WTC11 (cell line): Measurements from ENCODE around the gene GPR153. TPM values are rescaled to one million over a fixed set of nuclear protein-coding genes. Genes with fewer than 3 reads are reported as not detected.

ENCODE experiments used
- ATF2 ChIP-seq: sonication (generic); formaldehyde crosslinking; IDR thresholded peaks from 2 replicates; pipeline ENCODE4 v1.8.1; 2022; ENCODE audit warnings: low read depth, missing genetic modification reagents, borderline replicate concordance
- CREB1 ChIP-seq: sonication (generic); formaldehyde crosslinking; IDR thresholded peaks from 2 replicates; pipeline ENCODE4 v1.8.0; 2023; ENCODE audit warnings: mild to moderate bottlenecking, missing genetic modification reagents
- EMX1 ChIP-seq: fragments of 250-450 bp; sonication (Bioruptor Pico); IDR thresholded peaks from 2 replicates; pipeline ENCODE4 v1.8.0; 2021; ENCODE audit warnings: mild to moderate bottlenecking
- GRHL2 ChIP-seq: fragments of 250-450 bp; sonication (Bioruptor Pico); IDR thresholded peaks from 2 replicates; pipeline ENCODE4 v1.8.0; 2022; ENCODE audit warnings: mild to moderate bottlenecking, moderate library complexity; ENCODE audit not compliant: insufficient replicate concordance, severe bottlenecking
- GTF2I ChIP-seq: fragments of 250-450 bp; sonication (Bioruptor Pico); conservative IDR thresholded peaks from 2 replicates; pipeline ENCODE4 v1.4.0; 2021; ENCODE audit warnings: mild to moderate bottlenecking
- IRF2 ChIP-seq: sonication (generic); formaldehyde crosslinking; IDR thresholded peaks from 2 replicates; pipeline ENCODE4 v1.8.0; 2022; ENCODE audit warnings: low read depth, missing genetic modification reagents, borderline replicate concordance
- MLX ChIP-seq: sonication (generic); formaldehyde crosslinking; IDR thresholded peaks from 2 replicates; pipeline ENCODE4 v1.8.1; 2023; ENCODE audit warnings: mild to moderate bottlenecking, missing genetic modification reagents, moderate library complexity
- NFYB ChIP-seq: sonication (generic); formaldehyde crosslinking; conservative IDR thresholded peaks from 2 replicates; pipeline ENCODE4 v1.8.0; 2022; ENCODE audit warnings: low read depth, missing genetic modification reagents
- NR1H2 ChIP-seq: sonication (generic); formaldehyde crosslinking; IDR thresholded peaks from 2 replicates; pipeline ENCODE4 v1.9.0; 2021; ENCODE audit warnings: mild to moderate bottlenecking, moderate library complexity, missing genetic modification reagents
- PRRX2 ChIP-seq: fragments of 250-450 bp; sonication (Bioruptor Pico); IDR thresholded peaks from 2 replicates; pipeline ENCODE4 v1.8.0; 2021; ENCODE audit warnings: mild to moderate bottlenecking
- RORB ChIP-seq: fragments of 250-450 bp; sonication (Bioruptor Pico); IDR thresholded peaks from 2 replicates; pipeline ENCODE4 v1.9.0; 2021; ENCODE audit warnings: mild to moderate bottlenecking
- SMAD4 ChIP-seq: sonication (generic); formaldehyde crosslinking; IDR thresholded peaks from 2 replicates; pipeline ENCODE4 v1.8.0; 2022; ENCODE audit warnings: mild to moderate bottlenecking, missing genetic modification reagents
- TEAD4 ChIP-seq: sonication (generic); formaldehyde crosslinking; IDR thresholded peaks from 2 replicates; pipeline ENCODE4 v1.8.0; 2022; ENCODE audit warnings: mild to moderate bottlenecking, missing genetic modification reagents
- TP53 ChIP-seq: sonication (generic); formaldehyde crosslinking; IDR thresholded peaks from 2 replicates; pipeline ENCODE4 v1.8.1; 2023; ENCODE audit warnings: mild to moderate bottlenecking, missing genetic modification reagents
- ZBTB21 ChIP-seq: sonication (generic); formaldehyde crosslinking; IDR thresholded peaks from 2 replicates; pipeline ENCODE4 v1.8.1; 2023; ENCODE audit warnings: mild to moderate bottlenecking, missing genetic modification reagents, borderline replicate concordance
- ZNF121 ChIP-seq: sonication (generic); formaldehyde crosslinking; IDR thresholded peaks from 2 replicates; pipeline ENCODE4 v1.8.0; 2023; ENCODE audit warnings: missing genetic modification reagents
- ZNF138 ChIP-seq: sonication (generic); formaldehyde crosslinking; conservative IDR thresholded peaks from 2 replicates; pipeline ENCODE4 v1.8.1; 2022; ENCODE audit warnings: mild to moderate bottlenecking, moderate library complexity, missing genetic modification reagents
- ZNF263 ChIP-seq: sonication (generic); formaldehyde crosslinking; IDR thresholded peaks from 2 replicates; pipeline ENCODE4 v1.8.1; 2022; ENCODE audit warnings: low read depth, mild to moderate bottlenecking, moderate library complexity, missing genetic modification reagents
- ZNF416 ChIP-seq: fragments of 250-450 bp; sonication (Bioruptor Pico); IDR thresholded peaks from 2 replicates; pipeline ENCODE4 v1.9.0; 2021; ENCODE audit warnings: mild to moderate bottlenecking, inconsistent platforms
- ZNF671 ChIP-seq: fragments of 250-450 bp; sonication (Bioruptor Pico); IDR thresholded peaks from 2 replicates; pipeline ENCODE4 v1.8.0; 2021; ENCODE audit warnings: mild to moderate bottlenecking
- total RNA-seq: library from RNA; stranded (reverse); gene quantifications from 3 replicates; pipeline ENCODE4 v1.2.3, GENCODE V29; 2021
- TF ChIP-seq, protein P1 (sequence below): sonication (generic); formaldehyde crosslinking; IDR thresholded peaks from 2 replicates; pipeline ENCODE4 v1.8.0; 2023; ENCODE audit warnings: mild to moderate bottlenecking, missing genetic modification reagents
- TF ChIP-seq, protein P2 (sequence below): sonication (generic); formaldehyde crosslinking; conservative IDR thresholded peaks from 2 replicates; pipeline ENCODE4 v1.8.1; 2022; ENCODE audit warnings: mild to moderate bottlenecking, missing genetic modification reagents
- TF ChIP-seq, protein P3 (sequence below): sonication (generic); formaldehyde crosslinking; IDR thresholded peaks from 2 replicates; pipeline ENCODE4 v1.8.1; 2023; ENCODE audit warnings: mild to moderate bottlenecking, moderate library complexity, missing genetic modification reagents
- TF ChIP-seq, protein P4 (sequence below): sonication (generic); formaldehyde crosslinking; IDR thresholded peaks from 2 replicates; pipeline ENCODE4 v1.8.0; 2023; ENCODE audit warnings: missing genetic modification reagents
- TF ChIP-seq, protein P5 (sequence below): fragments of 250-450 bp; sonication (Bioruptor Pico); conservative IDR thresholded peaks from 2 replicates; pipeline ENCODE4 v1.9.0; 2021; ENCODE audit warnings: mild to moderate bottlenecking
- TF ChIP-seq, protein P6 (sequence below): sonication (generic); formaldehyde crosslinking; IDR thresholded peaks from 2 replicates; pipeline ENCODE4 v1.8.1; 2023; ENCODE audit warnings: mild to moderate bottlenecking, missing genetic modification reagents

GPR153 gene
- total RNA-seq, 1 experiment from 2014 or later = 13.4 TPM

GRCh38 chr1:6199298-6200187 is 61.4 kb downstream of the GPR153 start, which contains the start of gene RPL22 (continued):
- TF ChIP-seq MLX (CRISPR knock-in tag) (no peak), RORB (CRISPR knock-in tag) (no peak), IRF2 (no peak), TEAD4 (CRISPR knock-in tag) (0 out of 2 replicates have a peak, but pooled peaks have one; percentile 70), EMX1 (CRISPR knock-in tag) (no peak), ZNF121 (CRISPR knock-in tag) (no peak), PRRX2 (CRISPR knock-in tag) (no peak), GTF2I (CRISPR knock-in tag) (no peak), ZNF263 (CRISPR knock-in tag) (no peak), ZNF138 (CRISPR knock-in tag) (no peak), TP53 (CRISPR knock-in tag) (0 out of 2 replicates have a peak, but pooled peaks have one; percentile 66), ZBTB21 (CRISPR knock-in tag) (no peak), NFYB (CRISPR knock-in tag) (no peak), ZNF671 (no peak), CREB1 (CRISPR knock-in tag) (no peak), ATF2 (CRISPR knock-in tag) (no peak), ZNF416 (CRISPR knock-in tag) (0 out of 2 replicates have a peak, but pooled peaks have one; percentile 66), SMAD4 (no peak), GRHL2 (CRISPR knock-in tag) (no peak), NR1H2 (CRISPR knock-in tag) (no peak)
- TF ChIP-seq, protein P1, sequence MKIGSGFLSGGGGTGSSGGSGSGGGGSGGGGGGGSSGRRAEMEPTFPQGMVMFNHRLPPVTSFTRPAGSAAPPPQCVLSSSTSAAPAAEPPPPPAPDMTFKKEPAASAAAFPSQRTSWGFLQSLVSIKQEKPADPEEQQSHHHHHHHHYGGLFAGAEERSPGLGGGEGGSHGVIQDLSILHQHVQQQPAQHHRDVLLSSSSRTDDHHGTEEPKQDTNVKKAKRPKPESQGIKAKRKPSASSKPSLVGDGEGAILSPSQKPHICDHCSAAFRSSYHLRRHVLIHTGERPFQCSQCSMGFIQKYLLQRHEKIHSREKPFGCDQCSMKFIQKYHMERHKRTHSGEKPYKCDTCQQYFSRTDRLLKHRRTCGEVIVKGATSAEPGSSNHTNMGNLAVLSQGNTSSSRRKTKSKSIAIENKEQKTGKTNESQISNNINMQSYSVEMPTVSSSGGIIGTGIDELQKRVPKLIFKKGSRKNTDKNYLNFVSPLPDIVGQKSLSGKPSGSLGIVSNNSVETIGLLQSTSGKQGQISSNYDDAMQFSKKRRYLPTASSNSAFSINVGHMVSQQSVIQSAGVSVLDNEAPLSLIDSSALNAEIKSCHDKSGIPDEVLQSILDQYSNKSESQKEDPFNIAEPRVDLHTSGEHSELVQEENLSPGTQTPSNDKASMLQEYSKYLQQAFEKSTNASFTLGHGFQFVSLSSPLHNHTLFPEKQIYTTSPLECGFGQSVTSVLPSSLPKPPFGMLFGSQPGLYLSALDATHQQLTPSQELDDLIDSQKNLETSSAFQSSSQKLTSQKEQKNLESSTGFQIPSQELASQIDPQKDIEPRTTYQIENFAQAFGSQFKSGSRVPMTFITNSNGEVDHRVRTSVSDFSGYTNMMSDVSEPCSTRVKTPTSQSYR (CRISPR knock-in tag) = peak; percentile 54; the same call in 1 of the 2 replicates
- TF ChIP-seq, protein P2, sequence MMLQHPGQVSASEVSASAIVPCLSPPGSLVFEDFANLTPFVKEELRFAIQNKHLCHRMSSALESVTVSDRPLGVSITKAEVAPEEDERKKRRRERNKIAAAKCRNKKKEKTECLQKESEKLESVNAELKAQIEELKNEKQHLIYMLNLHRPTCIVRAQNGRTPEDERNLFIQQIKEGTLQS (CRISPR knock-in tag) = no peak
- TF ChIP-seq, protein P3, sequence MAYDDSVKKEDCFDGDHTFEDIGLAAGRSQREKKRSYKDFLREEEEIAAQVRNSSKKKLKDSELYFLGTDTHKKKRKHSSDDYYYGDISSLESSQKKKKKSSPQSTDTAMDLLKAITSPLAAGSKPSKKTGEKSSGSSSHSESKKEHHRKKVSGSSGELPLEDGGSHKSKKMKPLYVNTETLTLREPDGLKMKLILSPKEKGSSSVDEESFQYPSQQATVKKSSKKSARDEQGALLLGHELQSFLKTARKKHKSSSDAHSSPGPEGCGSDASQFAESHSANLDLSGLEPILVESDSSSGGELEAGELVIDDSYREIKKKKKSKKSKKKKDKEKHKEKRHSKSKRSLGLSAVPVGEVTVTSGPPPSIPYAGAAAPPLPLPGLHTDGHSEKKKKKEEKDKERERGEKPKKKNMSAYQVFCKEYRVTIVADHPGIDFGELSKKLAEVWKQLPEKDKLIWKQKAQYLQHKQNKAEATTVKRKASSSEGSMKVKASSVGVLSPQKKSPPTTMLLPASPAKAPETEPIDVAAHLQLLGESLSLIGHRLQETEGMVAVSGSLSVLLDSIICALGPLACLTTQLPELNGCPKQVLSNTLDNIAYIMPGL (CRISPR knock-in tag) = peak; percentile 88
- TF ChIP-seq, protein P4, sequence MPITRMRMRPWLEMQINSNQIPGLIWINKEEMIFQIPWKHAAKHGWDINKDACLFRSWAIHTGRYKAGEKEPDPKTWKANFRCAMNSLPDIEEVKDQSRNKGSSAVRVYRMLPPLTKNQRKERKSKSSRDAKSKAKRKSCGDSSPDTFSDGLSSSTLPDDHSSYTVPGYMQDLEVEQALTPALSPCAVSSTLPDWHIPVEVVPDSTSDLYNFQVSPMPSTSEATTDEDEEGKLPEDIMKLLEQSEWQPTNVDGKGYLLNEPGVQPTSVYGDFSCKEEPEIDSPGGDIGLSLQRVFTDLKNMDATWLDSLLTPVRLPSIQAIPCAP (CRISPR knock-in tag) = peak; percentile 91
- TF ChIP-seq, protein P5, sequence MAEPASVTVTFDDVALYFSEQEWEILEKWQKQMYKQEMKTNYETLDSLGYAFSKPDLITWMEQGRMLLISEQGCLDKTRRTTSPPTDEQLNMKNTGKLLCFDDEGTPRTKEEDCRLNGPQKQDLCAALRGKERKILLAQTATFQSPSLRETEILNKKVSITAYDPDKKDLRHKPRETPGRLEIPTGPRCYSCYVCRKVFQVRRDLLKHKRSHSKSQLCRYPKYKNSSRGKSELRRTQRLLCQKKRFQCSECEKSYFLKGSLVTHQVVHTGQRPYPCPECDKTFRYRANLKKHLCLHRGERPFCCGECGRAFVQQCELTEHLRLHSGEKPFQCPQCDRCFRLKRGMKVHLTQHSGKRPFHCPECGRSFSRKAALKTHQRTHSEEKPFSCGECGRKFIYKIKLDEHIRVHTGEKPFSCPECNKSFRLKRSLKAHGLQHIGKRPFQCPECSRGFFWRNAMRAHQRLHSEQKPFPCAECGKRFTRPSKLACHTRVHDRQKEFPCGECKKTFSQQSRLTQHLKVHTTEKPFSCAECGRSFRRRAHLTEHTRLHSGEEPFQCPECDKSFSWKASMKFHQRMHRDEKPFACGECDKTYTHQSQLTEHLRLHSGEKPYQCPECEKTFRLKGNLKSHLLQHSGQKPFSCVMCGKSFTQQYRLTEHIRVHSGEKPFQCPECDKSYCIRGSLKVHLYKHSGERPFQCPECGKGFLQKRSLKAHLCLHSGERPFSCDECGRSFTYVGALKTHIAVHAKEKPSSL (CRISPR knock-in tag) = no peak
- TF ChIP-seq, protein P6, sequence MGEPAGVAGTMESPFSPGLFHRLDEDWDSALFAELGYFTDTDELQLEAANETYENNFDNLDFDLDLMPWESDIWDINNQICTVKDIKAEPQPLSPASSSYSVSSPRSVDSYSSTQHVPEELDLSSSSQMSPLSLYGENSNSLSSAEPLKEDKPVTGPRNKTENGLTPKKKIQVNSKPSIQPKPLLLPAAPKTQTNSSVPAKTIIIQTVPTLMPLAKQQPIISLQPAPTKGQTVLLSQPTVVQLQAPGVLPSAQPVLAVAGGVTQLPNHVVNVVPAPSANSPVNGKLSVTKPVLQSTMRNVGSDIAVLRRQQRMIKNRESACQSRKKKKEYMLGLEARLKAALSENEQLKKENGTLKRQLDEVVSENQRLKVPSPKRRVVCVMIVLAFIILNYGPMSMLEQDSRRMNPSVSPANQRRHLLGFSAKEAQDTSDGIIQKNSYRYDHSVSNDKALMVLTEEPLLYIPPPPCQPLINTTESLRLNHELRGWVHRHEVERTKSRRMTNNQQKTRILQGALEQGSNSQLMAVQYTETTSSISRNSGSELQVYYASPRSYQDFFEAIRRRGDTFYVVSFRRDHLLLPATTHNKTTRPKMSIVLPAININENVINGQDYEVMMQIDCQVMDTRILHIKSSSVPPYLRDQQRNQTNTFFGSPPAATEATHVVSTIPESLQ (CRISPR knock-in tag) = no peak
